NT2/D1 (cell line): Measurements from ENCODE around the gene NFAM1.

ENCODE experiments used
- DNase-seq: peaks from one replicate; pipeline ENCODE4 v3.0.0-alpha.2; 2011; ENCODE audit warnings: low read depth, low spot score
- H3K27me3 ChIP-seq: 2 replicates; pipeline ENCODE4 v1.6.0; 2011; ENCODE audit warnings: mild to moderate bottlenecking; ENCODE audit not compliant: insufficient read length, insufficient read depth
- H3K36me3 ChIP-seq: 2 replicates; pipeline ENCODE4 v1.6.1; 2011; ENCODE audit warnings: mild to moderate bottlenecking, low read length, mixed read lengths; ENCODE audit not compliant: insufficient read depth, insufficient read length
- H3K4me1 ChIP-seq: 2 replicates; pipeline ENCODE4 v1.5.1; 2011; ENCODE audit not compliant: insufficient read depth, insufficient read length
- H3K4me3 ChIP-seq: 2 replicates; pipeline ENCODE4 v1.5.1; 2011; ENCODE audit warnings: low read depth; ENCODE audit not compliant: insufficient read length
- H3K9ac ChIP-seq: 2 replicates; pipeline ENCODE4 v1.6.0; 2011; ENCODE audit warnings: low read depth; ENCODE audit not compliant: insufficient read length
- H3K9me3 ChIP-seq: 2 replicates; pipeline ENCODE4 v1.5.1; 2011; ENCODE audit warnings: mild to moderate bottlenecking, low read length; ENCODE audit not compliant: insufficient read depth
- SUZ12 ChIP-seq: IDR thresholded peaks from 2 replicates; pipeline ENCODE4 v1.6.1; 2011; ENCODE audit not compliant: insufficient read length, insufficient read depth; ENCODE audit errors: extremely low read depth
- YY1 ChIP-seq: IDR thresholded peaks from 2 replicates; pipeline ENCODE4 v1.6.1; 2011; ENCODE audit not compliant: insufficient read length, insufficient read depth
- ZNF274 ChIP-seq: IDR thresholded peaks from 2 replicates; pipeline ENCODE4 v1.6.1; 2011; ENCODE audit warnings: mild to moderate bottlenecking, low read depth, low read length

Gene NFAM1

GRCh38 chr22:42432020-42432596, at the start of gene NFAM1:
Gene NFAM1 (minus strand): TSS chr22:42432403. CDS start chr22:42432357, 46 bp downstream.
- H3K9ac ChIP-seq = peak within 1 kb of the TSS; percentile 42
- TF ChIP-seq SUZ12 (no peak), ZNF274 (no peak), YY1 (no peak)
- H3K4me3 ChIP-seq = no peak within 1 kb of the TSS
- no peak for DNase-seq
- H3K4me1 ChIP-seq = peaks cover 10% of the 10 kb centered on the region
- no peaks in the 10 kb centered on the region for H3K36me3 ChIP-seq
- H3K9me3 ChIP-seq = no peaks in the 10 kb centered on the region
- H3K27me3 ChIP-seq = peaks cover 13% of the 10 kb centered on the region

- Histone ChIP-seq H3K27me3 (no peaks in the 10 kb centered on the region), H3K4me1 (no peaks in the 10 kb centered on the region), H3K9ac (no peak overlapping the region), H3K36me3 (no peaks in the 10 kb centered on the region), H3K9me3 (no peaks in the 10 kb centered on the region), H3K4me3 (no peak overlapping the region)
- no peak for DNase-seq
- TF ChIP-seq SUZ12 = no peak
- no peak for TF ChIP-seq ZNF274
- TF ChIP-seq YY1 = no peak
These were observed 42.9 kb upstream of the NFAM1 start for GRCh38 chr22:42475122-42475521.

- no peaks in the 10 kb centered on the region for H3K4me1 ChIP-seq
- H3K4me3 ChIP-seq = no peak overlapping the region
- H3K36me3 ChIP-seq = no peaks in the 10 kb centered on the region
- no peak overlapping the region for H3K9ac ChIP-seq
- H3K9me3 ChIP-seq = no peaks in the 10 kb centered on the region
- DNase-seq = no peak
- no peaks in the 10 kb centered on the region for H3K27me3 ChIP-seq
- TF ChIP-seq ZNF274 (no peak), YY1 (no peak), SUZ12 (no peak)
These were observed 41.4 kb upstream of the NFAM1 start for GRCh38 chr22:42473484-42474193.

- H3K9me3 ChIP-seq = no peaks in the 10 kb centered on the region
- H3K4me1 ChIP-seq = no peaks in the 10 kb centered on the region
- H3K4me3 ChIP-seq = no peak overlapping the region
- H3K27me3 ChIP-seq = no peaks in the 10 kb centered on the region
- DNase-seq = no peak
- TF ChIP-seq ZNF274 (no peak), YY1 (no peak), SUZ12 (no peak)
- no peaks in the 10 kb centered on the region for H3K36me3 ChIP-seq
- H3K9ac ChIP-seq = no peak overlapping the region
These were observed 40.5 kb upstream of the NFAM1 start for GRCh38 chr22:42472671-42473070.

- no peak overlapping the region for H3K4me3 ChIP-seq
- H3K36me3 ChIP-seq = no peaks in the 10 kb centered on the region
- no peaks in the 10 kb centered on the region for H3K9me3 ChIP-seq
- H3K4me1 ChIP-seq = no peaks in the 10 kb centered on the region
- TF ChIP-seq YY1 (no peak), SUZ12 (no peak), ZNF274 (no peak)
- H3K27me3 ChIP-seq = no peaks in the 10 kb centered on the region
- H3K9ac ChIP-seq = no peak overlapping the region
- no peak for DNase-seq
These were observed 39.2 kb upstream of the NFAM1 start for GRCh38 chr22:42471441-42471840.

GRCh38 chr22:42470366-42471082, 38.3 kb upstream of the NFAM1 start:
- TF ChIP-seq SUZ12 (no peak), ZNF274 (no peak), YY1 (no peak)
- H3K36me3 ChIP-seq = no peaks in the 10 kb centered on the region
- no peak overlapping the region for H3K4me3 ChIP-seq
- H3K27me3 ChIP-seq = no peaks in the 10 kb centered on the region
- H3K9me3 ChIP-seq = no peaks in the 10 kb centered on the region
- no peak for DNase-seq
- no peaks in the 10 kb centered on the region for H3K4me1 ChIP-seq
- H3K9ac ChIP-seq = no peak overlapping the region

GRCh38 chr22:42468841-42469240, 36.6 kb upstream of the NFAM1 start:
- no peak overlapping the region for H3K9ac ChIP-seq
- H3K4me3 ChIP-seq = no peak overlapping the region
- H3K9me3 ChIP-seq = no peaks in the 10 kb centered on the region
- TF ChIP-seq ZNF274 (no peak), YY1 (no peak), SUZ12 (no peak)
- no peaks in the 10 kb centered on the region for H3K27me3 ChIP-seq
- no peaks in the 10 kb centered on the region for H3K36me3 ChIP-seq
- no peaks in the 10 kb centered on the region for H3K4me1 ChIP-seq
- DNase-seq = no peak
